ENCODE data around the gene AFTPH.

The AFTPH gene

DNA sequence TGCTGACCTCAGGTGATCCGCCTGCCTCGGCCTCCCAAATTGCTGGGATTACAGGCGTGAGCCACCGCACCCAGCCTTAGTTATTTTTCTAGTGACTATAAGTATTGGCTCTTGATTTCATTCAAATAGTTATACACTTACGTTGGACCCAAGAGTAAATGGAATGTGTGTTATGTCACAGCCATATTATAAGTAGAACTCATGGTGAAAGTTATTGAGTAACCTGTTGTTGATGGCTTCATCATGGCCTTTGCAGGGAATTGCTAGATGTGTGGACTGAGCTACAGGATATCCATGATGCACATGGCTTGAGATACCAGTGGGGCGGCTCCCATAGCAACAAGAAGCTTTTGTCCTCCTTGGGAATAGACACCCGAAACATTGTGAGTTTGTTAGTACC lies 44.7 kb downstream of the AFTPH start:
- H3K4me3 ChIP-seq (ENCODE audit: low read length): no peak overlapping the region
- no peak for DNase-seq (ENCODE audit: low read depth, low spot score)

GRCh38 chr2:64574871-64575270 lies 50.7 kb downstream of the AFTPH start:
- DNase-seq (ENCODE audit: low read depth, low spot score): peak; percentile 6
- H3K4me3 ChIP-seq (ENCODE audit: low read length): no peak overlapping the region

DNA sequence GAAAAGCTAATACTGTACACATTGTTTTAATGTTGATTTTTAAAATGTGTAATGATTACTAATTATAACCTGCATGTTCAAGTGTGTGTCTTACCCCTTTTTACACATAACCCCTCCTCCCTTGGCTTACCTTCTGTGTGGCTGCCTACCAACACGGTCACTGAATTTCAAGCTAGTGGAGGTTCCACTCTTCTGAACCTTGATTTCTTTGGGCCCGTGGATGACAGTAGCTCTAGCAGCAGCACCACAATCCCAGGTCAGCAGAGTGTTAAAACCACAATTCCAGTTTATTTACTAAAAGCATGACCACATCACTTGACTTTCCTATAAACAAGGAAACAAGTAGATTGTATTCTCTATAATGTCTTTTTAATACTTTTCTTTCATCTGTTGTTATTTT lies 56.9 kb downstream of the AFTPH start:
- H3K4me3 ChIP-seq (ENCODE audit: low read length): no peak overlapping the region
- DNase-seq (ENCODE audit: low read depth, low spot score): no peak

DNA sequence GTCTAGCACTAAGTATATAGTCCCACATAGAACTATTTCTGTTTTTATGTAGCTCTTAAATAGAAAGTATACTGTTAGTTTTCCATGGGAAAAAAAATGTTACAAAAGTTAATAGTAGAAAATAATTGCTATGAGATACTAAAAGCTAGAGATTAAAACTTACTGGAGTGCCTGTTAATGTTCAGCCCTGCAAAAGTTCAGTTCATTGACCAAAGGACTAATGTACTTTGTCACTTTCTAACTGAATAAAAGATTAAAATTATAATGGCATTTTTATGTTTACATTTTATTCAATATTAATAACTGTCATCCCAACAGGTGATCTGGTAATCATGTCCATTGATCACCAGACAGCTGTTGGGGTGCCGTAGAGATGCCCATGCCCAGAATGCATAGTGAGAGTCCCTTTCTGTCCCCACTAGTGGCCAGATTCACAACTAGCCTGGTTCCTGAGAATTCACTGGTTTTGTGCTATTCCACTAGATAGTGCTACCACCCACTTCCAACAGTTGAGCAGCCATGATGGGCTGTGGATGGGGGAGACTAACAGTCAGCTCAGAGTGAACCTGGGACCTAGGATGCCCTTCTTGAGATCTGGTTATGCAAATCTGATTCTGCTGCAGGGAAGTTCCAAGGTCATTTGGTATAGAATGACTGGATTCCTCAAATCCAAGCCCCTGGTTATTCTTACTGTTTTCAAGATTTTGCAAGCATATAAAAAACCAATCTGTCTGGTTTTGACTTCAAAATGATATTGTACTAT lies 57.8 kb downstream of the AFTPH start:
- DNase-seq (ENCODE audit: low read depth, low spot score): no peak

DNA sequence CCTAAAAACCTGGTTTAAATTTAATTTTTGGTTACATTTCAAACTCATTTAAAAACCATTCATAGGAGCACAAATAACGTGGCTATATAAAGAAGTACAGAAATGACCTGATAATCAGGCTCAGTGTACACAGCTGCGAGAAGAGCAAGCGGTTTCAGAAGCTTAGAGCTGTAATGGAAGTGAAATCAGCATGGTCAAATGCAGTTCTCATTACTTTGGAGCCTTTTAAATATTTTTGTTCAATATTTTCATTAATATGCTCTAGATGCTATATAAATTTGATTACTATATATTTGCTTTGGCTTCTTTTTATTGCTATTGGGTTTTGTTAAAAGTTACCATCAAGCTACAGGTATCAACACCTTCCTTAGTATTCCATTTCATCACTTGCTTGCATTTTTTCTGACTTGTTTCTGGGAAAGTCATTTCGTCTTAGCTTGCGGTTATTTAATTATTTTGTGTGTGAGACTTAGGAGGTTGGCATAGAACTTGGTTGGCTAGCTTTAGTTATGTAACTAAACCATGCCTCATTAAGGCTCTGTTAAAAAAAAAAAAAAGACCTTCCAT lies 58.7 kb downstream of the AFTPH start:
- DNase-seq (ENCODE audit: low read depth, low spot score): no peak
- H3K4me3 ChIP-seq (ENCODE audit: low read length): no peak overlapping the region

More for the DNA sequence above, 57.8 kb downstream of the AFTPH start:
- no peak overlapping the region for H3K4me3 ChIP-seq (ENCODE audit: low read length)

DNA sequence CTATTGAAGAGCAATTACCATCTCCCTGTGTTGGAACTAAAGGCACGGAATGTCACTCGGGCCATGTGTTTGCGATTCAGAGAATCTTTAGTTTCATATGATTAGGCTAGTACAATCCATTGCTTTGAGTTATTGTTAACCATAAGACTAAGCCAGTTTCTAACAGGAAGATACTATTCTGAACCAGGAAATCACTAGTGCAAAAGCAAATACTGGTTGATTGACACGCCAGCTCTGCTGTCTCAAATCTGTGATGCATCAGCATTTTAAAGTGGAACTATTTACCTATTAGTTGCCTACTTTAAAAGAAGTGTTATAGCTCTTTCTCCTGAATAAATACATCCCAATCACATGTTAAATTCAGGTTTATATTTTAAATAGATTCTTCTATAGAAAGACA lies 61.9 kb downstream of the AFTPH start:
- no peak for DNase-seq (ENCODE audit: low read depth, low spot score)
- no peak overlapping the region for H3K4me3 ChIP-seq (ENCODE audit: low read length)

DNA sequence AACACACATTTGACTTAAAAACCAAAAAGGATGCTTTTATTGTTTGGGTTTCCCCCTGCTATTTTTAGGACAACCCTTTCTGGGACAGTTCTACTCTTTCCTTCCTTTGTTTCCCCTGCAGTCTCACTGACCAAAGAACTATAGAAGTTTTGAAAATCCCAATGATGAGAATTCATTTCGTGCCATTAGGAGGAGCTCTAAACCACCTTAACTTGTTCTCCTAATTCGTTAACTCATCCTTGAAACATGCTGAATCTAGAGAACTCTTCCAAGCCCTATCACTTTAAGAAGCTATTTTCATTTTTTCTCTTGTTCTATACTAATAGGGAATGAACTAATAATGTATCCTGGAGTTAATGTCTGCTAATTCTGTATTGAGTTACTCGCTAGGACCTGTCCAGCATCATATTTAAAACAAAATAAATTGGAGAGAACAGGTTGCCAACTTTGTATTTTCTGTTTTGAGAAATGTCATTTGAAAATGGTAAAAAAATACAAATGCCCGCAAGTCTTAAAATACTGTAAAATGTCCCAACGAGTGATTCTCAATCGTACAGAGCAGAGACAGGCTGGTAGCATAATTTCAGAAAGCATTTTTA lies 62.9 kb downstream of the AFTPH start:
- peak; percentile 23 for DNase-seq (ENCODE audit: low read depth, low spot score)
- H3K4me3 ChIP-seq (ENCODE audit: low read length): no peak overlapping the region

DNA sequence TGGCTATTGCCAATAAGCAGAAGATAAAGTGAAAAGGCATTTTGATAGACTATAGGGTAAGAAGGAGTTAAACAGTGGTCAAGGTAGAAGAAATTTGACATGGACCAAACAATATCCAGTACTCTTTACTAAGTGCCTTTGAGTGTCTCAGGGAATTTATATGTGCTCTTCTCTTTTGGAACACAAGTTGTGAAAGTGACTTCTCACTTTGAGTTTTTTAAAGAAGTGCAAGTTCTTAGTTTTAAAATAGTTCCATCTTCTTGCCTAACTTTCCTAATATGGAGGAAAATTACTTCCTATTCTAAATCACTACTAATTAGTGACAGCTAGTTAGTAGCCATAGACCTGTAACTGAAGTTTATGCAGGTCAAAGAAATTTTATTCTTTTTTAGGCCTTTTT lies 63.4 kb downstream of the AFTPH start:
- DNase-seq (ENCODE audit: low read depth, low spot score): no peak

GRCh38 chr2:64591188-64591587 lies 67.1 kb downstream of the AFTPH start:
- no peak overlapping the region for H3K4me3 ChIP-seq (ENCODE audit: low read length)
- no peak for DNase-seq (ENCODE audit: low read depth, low spot score)

More for the DNA sequence above, 63.4 kb downstream of the AFTPH start:
- no peak overlapping the region for H3K4me3 ChIP-seq (ENCODE audit: low read length)

GRCh38 chr2:64593035-64593655 lies 69.0 kb downstream of the AFTPH start:
- no peak overlapping the region for H3K4me3 ChIP-seq (ENCODE audit: low read length)
- DNase-seq (ENCODE audit: low read depth, low spot score): no peak

- no peak for DNase-seq (ENCODE audit: low read depth, low spot score)
- no peak overlapping the region for H3K4me3 ChIP-seq (ENCODE audit: low read length)
These were observed 70.3 kb downstream of the AFTPH start for GRCh38 chr2:64594226-64594989.

DNA sequence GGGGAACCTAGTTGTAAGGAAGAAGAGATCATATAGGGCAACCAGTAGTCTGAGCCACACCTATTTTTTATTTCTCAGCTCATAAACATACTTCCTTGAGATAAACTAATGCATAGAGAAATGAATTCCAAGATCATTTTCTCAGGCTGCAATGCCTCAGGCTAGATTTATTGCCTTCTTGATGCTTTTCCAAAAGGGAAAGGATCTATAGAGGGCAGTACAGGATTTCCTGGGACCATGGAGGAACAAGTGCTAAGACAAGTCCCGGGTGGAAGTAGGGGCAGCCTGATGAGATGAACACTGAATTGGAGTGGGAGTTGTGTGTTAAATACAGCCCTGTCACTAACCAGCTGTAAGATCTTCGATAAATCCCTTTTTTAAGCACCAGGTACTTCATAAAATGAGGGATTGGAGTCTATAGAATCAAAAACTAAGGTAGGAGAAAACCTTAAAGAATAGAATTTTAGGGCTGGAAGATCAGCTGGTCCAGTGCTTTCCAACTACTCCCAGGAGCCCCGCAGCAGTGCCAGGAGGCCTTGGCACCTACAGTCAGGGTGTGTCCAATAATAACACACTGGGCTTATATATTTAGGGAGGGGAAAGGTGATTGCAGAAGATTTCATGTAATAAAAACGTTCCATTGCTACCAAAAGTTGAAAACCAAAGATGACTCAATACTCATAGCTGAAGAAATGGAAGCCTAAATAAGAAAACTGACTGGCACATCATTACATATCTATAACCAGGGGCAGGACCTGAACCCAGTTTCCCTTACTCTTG lies 71.5 kb downstream of the AFTPH start:
- DNase-seq (ENCODE audit: low read depth, low spot score): no peak
- H3K4me3 ChIP-seq (ENCODE audit: low read length): no peak overlapping the region

GRCh38 chr2:64598226-64598625 lies 74.1 kb downstream of the AFTPH start:
- no peak for DNase-seq (ENCODE audit: low read depth, low spot score)
- no peak overlapping the region for H3K4me3 ChIP-seq (ENCODE audit: low read length)

DNA sequence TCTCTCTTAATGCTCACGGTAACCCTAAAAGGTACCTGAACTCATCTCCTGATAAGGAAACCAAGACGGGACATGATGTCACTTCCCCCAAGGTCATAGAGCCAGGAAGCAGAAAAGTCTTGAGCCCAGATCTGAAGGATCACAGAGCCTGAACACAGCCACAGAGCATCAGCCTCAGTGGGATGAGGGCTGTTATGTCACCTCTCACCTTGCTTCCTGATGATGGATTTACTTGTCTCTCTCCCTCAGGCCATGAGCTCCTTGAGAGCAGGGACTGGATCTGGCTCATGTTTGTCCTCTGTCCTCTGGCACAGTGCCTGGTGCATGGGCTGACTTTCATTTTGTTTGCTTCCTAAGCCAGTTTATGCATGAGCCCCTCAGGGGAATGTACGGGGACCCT lies 75.3 kb downstream of the AFTPH start:
- no peak overlapping the region for H3K4me3 ChIP-seq (ENCODE audit: low read length)
- peak; percentile 29 for DNase-seq (ENCODE audit: low read depth, low spot score)

GRCh38 chr2:64601034-64601754 lies 77.1 kb downstream of the AFTPH start:
- no peak for DNase-seq (ENCODE audit: low read depth, low spot score)
- no peak overlapping the region for H3K4me3 ChIP-seq (ENCODE audit: low read length)

DNA sequence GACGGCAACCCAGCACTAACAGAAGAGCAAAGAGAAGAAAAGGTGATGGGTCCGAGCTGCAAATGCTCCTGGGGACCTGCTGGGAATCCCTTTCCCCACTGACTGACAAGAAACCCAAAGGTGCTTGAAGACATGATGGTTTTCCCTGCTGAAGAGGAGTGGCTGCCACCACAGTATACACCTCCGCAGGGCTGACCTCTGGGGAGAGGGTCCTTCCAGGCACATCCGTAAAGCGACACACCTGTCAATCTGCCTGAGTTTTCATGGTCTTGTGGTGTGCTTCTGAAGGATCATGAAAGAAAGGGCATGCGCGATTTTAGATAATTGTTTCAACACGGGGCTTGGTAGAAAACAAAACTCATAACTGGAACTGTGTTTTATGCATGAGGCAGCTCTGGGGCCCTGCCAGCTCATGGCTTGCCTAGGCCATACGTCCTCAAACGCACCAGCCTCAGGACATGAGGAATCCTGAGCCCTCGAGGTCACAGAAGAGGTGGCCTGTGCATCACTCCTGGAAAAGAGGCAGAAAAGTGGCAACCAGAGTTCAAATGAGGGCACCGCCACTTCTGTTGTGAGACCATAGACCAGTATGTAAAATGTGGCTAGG lies 77.8 kb downstream of the AFTPH start:
- DNase-seq (ENCODE audit: low read depth, low spot score): no peak
- H3K4me3 ChIP-seq (ENCODE audit: low read length): no peak overlapping the region

- DNase-seq (ENCODE audit: low read depth, low spot score): no peak
- no peak overlapping the region for H3K4me3 ChIP-seq (ENCODE audit: low read length)
These were observed 78.3 kb downstream of the AFTPH start for GRCh38 chr2:64602436-64602835.

- H3K4me3 ChIP-seq (ENCODE audit: low read length): no peak overlapping the region
- no peak for DNase-seq (ENCODE audit: low read depth, low spot score)
These were observed 80.0 kb downstream of the AFTPH start for GRCh38 chr2:64604155-64604554.

Data from Jurkat, Clone E6-1 (cell line).